ENCODE results near the gene MRPS2.
A peak's percentile ranks its signal among the peaks of the same experiment; 100 is the strongest.

MRPS2 gene

DNA sequence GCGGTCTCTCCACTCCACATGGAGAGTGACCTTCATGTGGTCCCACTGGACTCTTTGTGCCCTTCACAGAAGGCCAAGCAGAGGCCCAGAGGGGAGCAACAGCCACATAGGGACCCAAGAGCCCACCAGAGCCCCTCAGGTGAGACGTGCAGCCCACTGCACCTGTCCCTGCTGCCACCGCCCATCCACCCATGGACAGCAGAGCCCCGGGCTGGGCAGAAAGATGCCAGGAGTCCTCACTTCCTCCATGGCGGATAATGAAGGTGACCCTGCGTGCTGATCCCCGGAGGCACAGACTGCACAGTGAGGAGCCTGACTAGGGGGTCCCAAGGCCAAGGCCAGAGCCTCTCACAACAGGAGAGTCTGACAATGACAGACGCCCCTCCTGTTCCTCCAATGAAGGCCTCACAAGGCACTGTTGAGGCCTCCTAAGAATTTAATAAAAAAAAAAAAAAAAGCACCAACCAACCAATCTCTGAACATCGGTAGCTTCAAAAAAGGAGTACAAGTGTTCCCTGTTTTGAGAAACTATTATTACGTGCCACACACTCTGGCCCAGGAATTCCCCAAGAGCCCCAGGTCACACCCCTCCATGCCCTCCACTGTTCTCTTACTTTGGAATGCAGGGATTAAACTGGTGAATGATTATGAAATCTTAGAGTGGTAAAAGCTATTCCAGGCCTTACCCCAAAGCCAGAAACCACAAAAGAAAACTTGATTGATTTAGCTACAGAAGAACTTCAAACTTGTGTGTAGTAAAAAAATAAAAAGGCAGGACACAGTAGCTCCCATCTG lies 23.7 kb upstream of the MRPS2 start:
- peak; percentile 79 for DNase-seq (ENCODE audit: low read depth)
- H3K4me3 ChIP-seq (ENCODE audit: low read length), result no peak overlapping the region

DNA sequence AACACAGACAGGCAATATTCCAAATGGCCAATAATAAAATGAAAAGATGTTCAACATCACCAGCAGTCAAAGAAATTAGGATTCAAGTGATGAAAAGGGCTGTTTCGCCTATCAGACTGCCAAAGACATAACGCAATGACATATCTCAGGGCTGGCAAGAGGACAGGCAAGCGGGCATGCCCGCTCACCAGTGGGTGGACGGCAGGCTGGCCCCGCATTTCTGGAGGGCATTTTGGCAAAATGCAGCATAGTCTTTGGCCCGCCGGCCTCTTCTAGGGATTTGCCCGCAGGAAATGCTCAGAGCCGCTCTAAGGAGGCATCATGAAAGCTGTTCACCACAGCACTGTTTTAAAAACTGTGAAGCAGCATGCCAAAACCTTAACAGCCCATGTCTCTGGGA lies 22.3 kb upstream of the MRPS2 start:
- no peak overlapping the region for H3K4me3 ChIP-seq (ENCODE audit: low read length)
- no peak for DNase-seq (ENCODE audit: low read depth)
- TF ChIP-seq, protein P1, sequence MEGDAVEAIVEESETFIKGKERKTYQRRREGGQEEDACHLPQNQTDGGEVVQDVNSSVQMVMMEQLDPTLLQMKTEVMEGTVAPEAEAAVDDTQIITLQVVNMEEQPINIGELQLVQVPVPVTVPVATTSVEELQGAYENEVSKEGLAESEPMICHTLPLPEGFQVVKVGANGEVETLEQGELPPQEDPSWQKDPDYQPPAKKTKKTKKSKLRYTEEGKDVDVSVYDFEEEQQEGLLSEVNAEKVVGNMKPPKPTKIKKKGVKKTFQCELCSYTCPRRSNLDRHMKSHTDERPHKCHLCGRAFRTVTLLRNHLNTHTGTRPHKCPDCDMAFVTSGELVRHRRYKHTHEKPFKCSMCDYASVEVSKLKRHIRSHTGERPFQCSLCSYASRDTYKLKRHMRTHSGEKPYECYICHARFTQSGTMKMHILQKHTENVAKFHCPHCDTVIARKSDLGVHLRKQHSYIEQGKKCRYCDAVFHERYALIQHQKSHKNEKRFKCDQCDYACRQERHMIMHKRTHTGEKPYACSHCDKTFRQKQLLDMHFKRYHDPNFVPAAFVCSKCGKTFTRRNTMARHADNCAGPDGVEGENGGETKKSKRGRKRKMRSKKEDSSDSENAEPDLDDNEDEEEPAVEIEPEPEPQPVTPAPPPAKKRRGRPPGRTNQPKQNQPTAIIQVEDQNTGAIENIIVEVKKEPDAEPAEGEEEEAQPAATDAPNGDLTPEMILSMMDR (conservative IDR thresholded peaks at IDR 0.05; ENCODE audit: low read length), result no peak

More for the DNA sequence above, 23.7 kb upstream of the MRPS2 start:
- TF ChIP-seq, protein P1 (conservative IDR thresholded peaks at IDR 0.05; ENCODE audit: low read length), result no peak

DNA sequence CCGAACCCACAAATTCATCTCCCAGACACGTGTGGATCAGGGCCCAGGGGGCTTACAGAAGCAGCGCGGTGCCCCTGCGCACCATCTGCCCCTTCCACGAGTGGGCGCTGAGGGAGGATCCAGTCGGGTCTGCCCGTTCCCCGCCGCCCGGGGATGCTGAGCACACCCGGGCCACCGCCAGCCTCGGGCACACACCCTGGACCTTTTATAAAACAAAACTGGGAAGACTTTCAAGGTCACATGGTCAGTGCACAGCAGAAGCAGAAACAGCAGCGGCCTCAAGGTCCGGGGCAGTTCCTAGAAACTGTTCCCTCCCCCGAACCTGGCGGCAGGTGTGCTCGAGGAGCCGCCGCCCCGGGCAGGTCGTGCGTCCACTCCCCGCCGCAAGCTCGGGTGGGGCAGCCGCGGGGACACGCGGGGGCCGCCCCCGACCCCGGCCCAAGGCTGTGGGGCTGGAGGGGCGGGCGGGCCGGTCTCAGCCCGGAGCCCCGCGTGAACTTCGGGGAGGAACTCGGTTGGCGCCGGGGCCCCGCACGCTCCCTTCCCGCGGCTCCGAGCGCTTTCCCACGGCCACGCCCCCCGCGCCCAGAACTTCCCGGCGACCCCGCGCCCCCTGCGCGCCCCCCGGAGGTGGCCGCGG lies 21.5 kb upstream of the MRPS2 start:
- TF ChIP-seq, protein P1 (conservative IDR thresholded peaks at IDR 0.05; ENCODE audit: low read length), result peak; percentile 30
- DNase-seq (ENCODE audit: low read depth), result peak; percentile 32
- H3K4me3 ChIP-seq (ENCODE audit: low read length), result peak overlapping the region; percentile 44

DNA sequence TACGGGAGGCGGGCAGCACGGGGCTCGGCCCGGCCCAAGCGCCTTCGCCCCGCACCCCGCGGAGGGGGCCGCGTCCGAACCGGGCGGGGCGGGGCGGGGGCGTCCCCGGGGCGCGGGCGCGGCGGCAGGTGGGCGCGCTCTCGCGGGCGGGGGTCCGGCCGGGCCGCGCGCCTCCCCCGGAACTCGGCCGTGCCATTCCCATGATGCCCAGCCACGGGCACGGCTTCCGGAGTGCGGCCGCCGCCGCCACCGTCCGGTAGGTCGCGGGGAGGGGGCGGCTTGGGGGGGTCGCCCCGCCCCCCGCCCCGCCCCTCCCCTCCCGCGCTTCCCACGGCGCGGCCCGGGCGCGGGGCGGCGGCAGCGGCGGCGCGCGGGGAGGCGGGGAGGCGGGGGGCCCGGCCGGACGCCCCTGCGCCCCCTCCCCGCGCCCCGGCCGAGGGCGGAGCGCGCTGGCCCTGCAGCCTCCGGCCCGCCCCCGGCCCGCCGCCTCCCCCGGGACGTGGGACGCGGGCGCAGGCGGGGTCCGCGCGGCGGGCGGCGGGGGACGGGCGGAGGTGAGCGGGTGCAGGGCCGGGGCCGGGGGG lies 20.9 kb upstream of the MRPS2 start, which contains the start of gene PPP1R26:
Gene PPP1R26, plus strand, starts transcription at position 314 of the 584 bp plus-strand sequence. CDS start 4,729 bp downstream, outside the sequence.
- peak within 1 kb of the TSS; percentile 74 for H3K4me3 ChIP-seq (ENCODE audit: low read length)
- TF ChIP-seq, protein P1 (conservative IDR thresholded peaks at IDR 0.05; ENCODE audit: low read length), result no peak
- DNase-seq (ENCODE audit: low read depth), result no peak

DNA sequence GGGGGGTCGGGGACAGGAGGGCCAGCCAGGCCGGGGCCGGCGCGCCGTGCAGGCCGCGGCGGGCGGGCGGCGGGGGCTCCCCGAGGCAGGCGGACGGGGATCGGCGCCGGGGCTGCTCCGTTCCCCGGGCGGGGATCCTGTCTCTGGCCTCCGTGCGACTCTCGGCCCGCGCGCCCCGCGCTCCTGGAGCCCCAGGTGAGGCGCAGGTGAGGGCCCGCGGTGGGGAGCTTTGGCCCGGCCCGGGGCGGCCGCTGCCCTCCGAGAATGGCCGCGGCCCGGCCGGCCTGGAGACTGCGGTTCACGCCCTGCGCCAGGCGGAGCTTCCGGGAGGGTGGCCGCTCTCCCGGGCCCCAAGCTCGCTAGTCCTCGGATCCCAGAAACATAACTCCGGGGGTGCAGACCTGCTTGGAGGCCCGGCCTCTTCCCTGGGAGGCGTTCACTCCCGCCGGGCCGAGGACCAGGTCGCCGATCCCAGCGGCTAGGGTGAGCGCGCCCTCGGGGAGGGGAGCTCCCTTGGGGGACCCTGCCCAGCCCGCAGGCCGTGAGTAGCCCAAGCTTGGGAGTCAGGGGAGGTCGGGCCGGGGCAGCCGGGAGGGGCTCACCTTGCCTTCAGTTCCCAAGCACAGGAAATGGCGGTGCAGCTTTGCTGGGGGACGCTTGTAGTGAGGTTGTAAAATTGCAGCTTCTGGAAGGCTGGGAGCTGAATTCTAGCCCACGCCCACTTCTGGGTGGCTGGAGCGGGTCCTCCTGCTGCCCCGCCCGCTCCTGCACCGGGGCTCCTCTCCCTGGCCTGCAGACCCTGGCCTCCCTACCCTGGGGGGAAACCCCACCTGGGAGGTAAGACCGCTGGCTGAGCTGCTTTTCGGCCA lies 20.2 kb upstream of the MRPS2 start:
- TF ChIP-seq, protein P1 (conservative IDR thresholded peaks at IDR 0.05; ENCODE audit: low read length), result no peak
- H3K4me3 ChIP-seq (ENCODE audit: low read length), result peak overlapping the region; percentile 74
- peak; percentile 33 for DNase-seq (ENCODE audit: low read depth)

DNA sequence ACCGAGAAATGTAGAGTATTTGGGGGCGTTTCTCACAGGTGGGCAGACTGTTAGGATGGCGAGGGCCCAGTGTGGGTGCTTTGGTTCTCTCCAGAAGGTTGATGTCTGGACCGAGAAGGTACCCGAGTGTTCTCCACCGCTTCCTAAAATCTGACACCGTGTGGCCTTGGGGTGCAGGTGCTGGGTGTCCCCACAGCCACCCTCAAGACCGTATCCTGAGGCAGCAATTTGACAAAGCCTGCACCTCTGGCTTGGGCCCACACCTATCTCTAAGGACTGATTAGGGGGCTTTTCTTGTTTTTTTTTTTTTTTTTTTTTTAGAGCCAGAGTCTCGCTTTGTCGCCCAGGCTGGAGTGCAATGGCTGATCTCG lies 19.6 kb upstream of the MRPS2 start:
- TF ChIP-seq, protein P1 (conservative IDR thresholded peaks at IDR 0.05; ENCODE audit: low read length), result no peak

More for the DNA sequence above, 19.6 kb upstream of the MRPS2 start:
- peak overlapping the region; percentile 74 for H3K4me3 ChIP-seq (ENCODE audit: low read length)
- DNase-seq (ENCODE audit: low read depth), result no peak

All from AG10803 (cell line).